Stomach (tissue), 4 donors: ENCODE results near the gene DEDD.
"Not testable (repeated sequence)": the region's sequence is repeated elsewhere in the genome, so short reads cannot be mapped to it uniquely, and the experiment has no call there.

ENCODE experiments used
- EP300 ChIP-seq: sonication (generic); formaldehyde crosslinking; IDR thresholded peaks from one replicate; pipeline ENCODE4 v1.6.1; 2017; ENCODE audit warnings: antibody characterized with exemption
- POLR2AphosphoS5 ChIP-seq, 3 donors: sonication (generic); formaldehyde crosslinking; IDR thresholded peaks; one replicate each; pipeline ENCODE4 v1.6.1; 2016; ENCODE audit warnings: antibody characterized with exemption in 3 of 3
- TF ChIP-seq, protein P1 (sequence below), 7 experiments: fragments of 450-650 bp in 4 of 7; fragments of 200-600 bp in 3 of 7; sonication (generic) in 3 of 7; IDR thresholded peaks; one replicate each; pipeline ENCODE4 v1.5.1; 2016 to 2019; ENCODE audit warnings: antibody characterized with exemption in 7 of 7, control low read depth in 2 of 7, mild to moderate bottlenecking in 1 of 7

DNA sequence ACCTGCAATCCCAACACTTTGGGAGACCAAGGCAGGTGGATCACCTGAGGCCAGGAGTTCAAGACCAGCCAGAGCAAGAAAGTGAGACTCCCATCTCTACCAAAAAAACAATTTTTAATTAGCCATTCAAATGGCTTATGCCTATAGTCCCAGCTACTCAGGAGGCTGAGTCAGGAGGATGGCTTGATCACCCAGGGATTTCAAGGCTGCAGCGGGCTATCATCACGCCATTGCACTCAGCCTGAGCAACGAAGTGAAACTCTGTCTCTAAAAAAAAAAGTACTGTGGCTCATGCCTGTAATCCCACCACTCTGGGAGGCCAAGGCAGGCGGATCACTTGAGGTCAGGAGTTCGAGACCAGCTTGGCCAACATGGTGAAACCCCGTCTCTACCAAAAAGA is 16.5 kb downstream of the DEDD start:
- not testable (repeated sequence) for TF ChIP-seq POLR2AphosphoS5 (IDR thresholded peaks at IDR 0.05); EP300
- TF ChIP-seq, protein P1, sequence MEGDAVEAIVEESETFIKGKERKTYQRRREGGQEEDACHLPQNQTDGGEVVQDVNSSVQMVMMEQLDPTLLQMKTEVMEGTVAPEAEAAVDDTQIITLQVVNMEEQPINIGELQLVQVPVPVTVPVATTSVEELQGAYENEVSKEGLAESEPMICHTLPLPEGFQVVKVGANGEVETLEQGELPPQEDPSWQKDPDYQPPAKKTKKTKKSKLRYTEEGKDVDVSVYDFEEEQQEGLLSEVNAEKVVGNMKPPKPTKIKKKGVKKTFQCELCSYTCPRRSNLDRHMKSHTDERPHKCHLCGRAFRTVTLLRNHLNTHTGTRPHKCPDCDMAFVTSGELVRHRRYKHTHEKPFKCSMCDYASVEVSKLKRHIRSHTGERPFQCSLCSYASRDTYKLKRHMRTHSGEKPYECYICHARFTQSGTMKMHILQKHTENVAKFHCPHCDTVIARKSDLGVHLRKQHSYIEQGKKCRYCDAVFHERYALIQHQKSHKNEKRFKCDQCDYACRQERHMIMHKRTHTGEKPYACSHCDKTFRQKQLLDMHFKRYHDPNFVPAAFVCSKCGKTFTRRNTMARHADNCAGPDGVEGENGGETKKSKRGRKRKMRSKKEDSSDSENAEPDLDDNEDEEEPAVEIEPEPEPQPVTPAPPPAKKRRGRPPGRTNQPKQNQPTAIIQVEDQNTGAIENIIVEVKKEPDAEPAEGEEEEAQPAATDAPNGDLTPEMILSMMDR (IDR thresholded peaks at IDR 0.05): not testable (repeated sequence)
